Left lung (tissue), 14 donors: ENCODE results near the gene PRSS38. TPM values are rescaled to one million over a fixed set of nuclear protein-coding genes. Genes with fewer than 3 reads are reported as not detected.

ENCODE experiments used
- ATAC-seq: fragments of 200-7000 bp; cut with Tn5 transposase; one replicate; pipeline ENCODE4 v1.9.1; 2020; ENCODE audit warnings: moderate library complexity
- DNase-seq, 4 donors: peaks; one replicate each; pipeline ENCODE4 v3.0.0-alpha.2; 2013 to 2020
- H3K27ac ChIP-seq, 2 donors: fragments of 200-600 bp; sonication (generic) in 1 of 2; one replicate each; pipeline versions ENCODE4 v1.5.0 to v1.8.0; 2020 to 2021
- H3K27me3 ChIP-seq, 2 donors: fragments of 200-600 bp; sonication (generic) in 1 of 2; one replicate each; pipeline versions ENCODE4 v1.5.0 to v1.8.0; 2020 to 2021
- H3K36me3 ChIP-seq, 2 donors: fragments of 200-600 bp; sonication (generic) in 1 of 2; one replicate each; pipeline versions ENCODE4 v1.5.0 to v1.8.0; 2020 to 2021
- H3K4me1 ChIP-seq, 2 donors: fragments of 200-600 bp; one replicate each; pipeline ENCODE4 v1.8.0; 2021
- H3K4me3 ChIP-seq, 2 donors: fragments of 200-600 bp; sonication (generic) in 1 of 2; one replicate each; pipeline versions ENCODE4 v1.5.0 to v1.8.0; 2020 to 2021; ENCODE audit warnings: mild to moderate bottlenecking in 1 of 2
- H3K9me3 ChIP-seq, 2 donors: fragments of 200-600 bp; sonication (generic) in 1 of 2; one replicate each; pipeline versions ENCODE4 v1.5.0 to v1.8.0; 2020 to 2021
- CTCF ChIP-seq, 2 donors: fragments of 200-600 bp; sonication (generic) in 1 of 2; IDR thresholded peaks; one replicate each; pipeline versions ENCODE4 v1.5.0 to v1.8.0; 2021; ENCODE audit warnings: antibody characterized with exemption in 2 of 2
- intact Hi-C, 2 donors: fragments of 100-400 bp; cut with DNase I; formaldehyde crosslinking; loops; one replicate each; pipeline versions ENCODE4 v1.11.2 to v1.14.2; 2022
- long read RNA-seq, 12 donors: library from polyadenylated mRNA in 2 of 12; unstranded in 2 of 12; transcript quantifications; one replicate each; pipeline ENCODE4 v2.0.0 and lab custom pipeline, GENCODE V29; 2019 to 2026
- polyA plus RNA-seq, 6 donors: library from polyadenylated mRNA; unstranded; fragments of 120-200 nt; gene quantifications; one replicate each; pipeline ENCODE4 v1.2.1, GENCODE V29; 2013; ENCODE audit not compliant: insufficient read length in 6 of 6
- total RNA-seq, 2 donors: library from RNA; stranded (reverse); fragmentation: NEBNext Ultra II Directional; extraction: Animal tissue kit (Norgen Biotek cat#: 25700); gene quantifications; one replicate each; pipeline ENCODE4 v1.2.1, GENCODE V29; 2021
- donor health status: DM: no; HTN: yes; CAD: no.
- donor health status: DM: no; HTN: no; CAD: no.

PRSS38 gene
- not detected for total RNA-seq
- not detected for polyA plus RNA-seq
- long read RNA-seq, donor 1, result 0 reads
- long read RNA-seq, donor 2, result 0 reads
- long read RNA-seq, donor 3, result 0 reads
- long read RNA-seq, donor 4, result 0 reads
- long read RNA-seq, donor 5, result 0 reads
- long read RNA-seq, donor 6, result 0 reads
- long read RNA-seq, donor 7, result 0 reads
- long read RNA-seq, donor 8, result 0 reads
- long read RNA-seq, donor 9, result 0 reads
- long read RNA-seq, donor 10, result 0 reads
- long read RNA-seq, donor 11, result 0 reads
- long read RNA-seq, donor 12, result 0 reads

- no peaks in the 10 kb centered on the region for H3K4me1 ChIP-seq
- intact Hi-C loops, result no loop called here
- no peak for ATAC-seq
- no peaks in the 10 kb centered on the region for H3K36me3 ChIP-seq
- no peak within 1 kb of the TSS for H3K27ac ChIP-seq
- DNase-seq, result peak in 1 of 4 donors; percentile 60
- H3K4me3 ChIP-seq, result no peak within 1 kb of the TSS
- H3K27me3 ChIP-seq, result no peaks in the 10 kb centered on the region
- no peak for TF ChIP-seq CTCF (IDR thresholded peaks at IDR 0.05)
- H3K9me3 ChIP-seq, result peaks cover 0 to 36% of the 10 kb centered on the region in 2 donors
Measured at GRCh38 chr1:227815468-227816409, at the start of gene PRSS38. TSS of gene PRSS38 (plus strand) at chr1:227815675. CDS start at chr1:227815717, 42 bp downstream.

DNA sequence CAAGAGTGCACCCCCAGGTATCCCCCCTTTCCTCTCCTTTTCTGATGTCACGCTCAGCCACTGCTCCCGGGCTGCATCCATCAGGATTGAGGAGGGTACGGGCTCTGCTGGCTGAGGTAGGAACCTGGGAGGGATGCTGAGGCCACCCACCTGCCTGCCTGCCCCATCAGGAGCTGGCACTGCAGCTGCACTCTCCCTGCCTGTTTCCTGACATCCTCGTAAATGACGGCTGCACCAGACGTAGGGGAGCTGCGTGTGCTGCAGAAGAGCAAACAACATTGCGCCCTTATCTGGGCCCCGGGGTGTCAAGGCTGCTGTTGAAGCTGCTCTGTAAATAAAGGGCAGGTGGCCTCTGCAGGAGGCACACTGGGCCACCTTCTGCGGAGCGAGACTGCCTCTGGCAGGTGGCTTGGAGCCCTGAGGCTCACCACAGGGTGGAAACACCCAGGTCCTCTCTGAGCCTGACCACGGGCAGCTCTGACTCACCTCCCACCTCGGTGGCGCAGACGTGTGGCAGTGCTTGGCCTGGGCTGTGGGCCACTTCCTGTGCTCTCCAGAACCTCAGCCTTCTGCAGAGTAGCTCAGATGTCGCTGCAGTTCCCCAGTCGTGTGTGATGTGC is 49.4 kb upstream of the PRSS38 start:
- H3K27ac ChIP-seq, result no peak overlapping the region
- H3K4me3 ChIP-seq, result no peak overlapping the region
- TF ChIP-seq CTCF (IDR thresholded peaks at IDR 0.05), result no peak
- peaks cover 0 to 66% of the 10 kb centered on the region in 2 donors for H3K36me3 ChIP-seq
- intact Hi-C loops, result loop anchor here in 1 of 2 donors (10.0 kb wide), 1 partner anchor 179 kb away; the partner anchor contains the start of gene WNT9A
- no peaks in the 10 kb centered on the region for H3K9me3 ChIP-seq
- H3K27me3 ChIP-seq, result no peaks in the 10 kb centered on the region
- peak; percentile 9 for ATAC-seq
- peaks cover 11 to 35% of the 10 kb centered on the region in 2 donors for H3K4me1 ChIP-seq
- no peak for DNase-seq

- Histone ChIP-seq H3K27me3 (no peaks in the 10 kb centered on the region), H3K4me3 (no peak overlapping the region), H3K36me3 (peaks cover 0 to 64% of the 10 kb centered on the region in 2 donors), H3K27ac (no peak overlapping the region), H3K4me1 (peaks cover 11 to 35% of the 10 kb centered on the region in 2 donors), H3K9me3 (no peaks in the 10 kb centered on the region)
- TF ChIP-seq CTCF (IDR thresholded peaks at IDR 0.05), result no peak
- DNase-seq, result no peak
- no peak for ATAC-seq
- intact Hi-C loops, result loop anchor here in 1 of 2 donors (10.0 kb wide), 1 partner anchor 178 kb away; the partner anchor contains the start of gene WNT9A
Measured at GRCh38 chr1:227766653-227767277, 48.7 kb upstream of the PRSS38 start.

DNA sequence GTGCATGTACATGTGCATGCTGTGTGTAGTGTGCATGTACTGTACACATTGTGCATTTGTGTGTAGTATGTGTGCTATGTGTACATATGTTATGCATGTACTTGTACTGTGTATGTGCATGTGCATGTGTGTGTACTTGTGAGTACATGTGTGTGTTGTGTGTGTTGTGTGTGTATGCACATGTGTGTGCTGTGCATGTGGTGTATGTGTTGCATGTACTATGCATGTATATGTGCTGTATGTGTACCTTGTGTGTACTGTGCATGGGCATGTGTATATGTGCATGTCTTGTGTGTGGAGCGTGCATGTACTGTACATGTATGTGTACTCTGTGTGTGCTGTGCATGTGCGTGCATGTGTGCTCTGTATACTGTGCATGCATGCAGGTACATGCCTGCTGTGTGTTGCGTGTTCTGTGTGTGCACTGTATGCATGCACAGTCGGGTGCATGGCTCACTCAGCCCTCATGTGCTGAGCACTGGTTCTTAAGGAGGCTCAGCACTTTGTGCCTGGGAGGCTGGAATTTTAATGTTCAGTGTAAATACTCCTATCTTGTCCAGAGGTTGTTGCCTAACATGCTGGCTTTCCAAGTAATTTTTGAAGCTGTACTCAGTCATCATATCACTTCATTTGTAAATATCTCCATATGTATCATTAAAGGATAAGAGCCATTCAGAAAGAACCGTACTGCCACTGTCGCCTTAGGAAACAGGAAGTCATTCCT is 47.9 kb upstream of the PRSS38 start:
- intact Hi-C loops, result loop anchor here in 1 of 2 donors (10.0 kb wide), 1 partner anchor 177 kb away; the partner anchor contains the start of gene WNT9A
- no peak overlapping the region for H3K4me3 ChIP-seq
- ATAC-seq, result no peak
- no peak overlapping the region for H3K27ac ChIP-seq
- H3K9me3 ChIP-seq, result no peaks in the 10 kb centered on the region
- no peak for TF ChIP-seq CTCF (IDR thresholded peaks at IDR 0.05)
- peaks cover 10 to 27% of the 10 kb centered on the region in 2 donors for H3K4me1 ChIP-seq
- H3K27me3 ChIP-seq, result no peaks in the 10 kb centered on the region
- H3K36me3 ChIP-seq, result peaks cover 0 to 62% of the 10 kb centered on the region in 2 donors
- DNase-seq, result peak in 1 of 4 donors; percentile 55
